Activated naive CD4-positive, alpha-beta T cell treated with anti-CD3 and anti-CD28 coated beads, Interleukin-2, amount 50 U/mL, for 72 hours (primary cell): ENCODE results near the gene BHLHE41. TPM values are rescaled to one million over a fixed set of nuclear protein-coding genes. Genes with fewer than 3 reads are reported as not detected.

Experiments used
- ATAC-seq, 2 donors: fragments of 150-1000 bp; cut with Tn5 transposase; 2 replicates each; pipeline ENCODE4 v1.10.0; 2021; ENCODE audit warnings: mild to moderate bottlenecking in 2 of 2, moderate library complexity in 2 of 2
- DNase-seq, 2 donors: peaks; one replicate each; pipeline ENCODE4 v3.0.0; 2021 to 2022; ENCODE audit warnings: low spot score in 2 of 2
- H3K27ac Mint-ChIP-seq, 2 donors: one replicate each; pipeline ENCODE4 v1.8.0; 2022; ENCODE audit warnings: mild to moderate bottlenecking in 2 of 2, mixed read lengths in 2 of 2
- H3K36me3 Mint-ChIP-seq, 2 donors: one replicate each; pipeline ENCODE4 v1.8.0; 2022; ENCODE audit warnings: mixed read lengths in 2 of 2
- H3K9me3 Mint-ChIP-seq, 2 donors: one replicate each; pipeline ENCODE4 v1.8.0; 2022; ENCODE audit warnings: mixed read lengths in 2 of 2
- total RNA-seq, 2 donors: library from RNA; stranded (reverse); gene quantifications; one replicate each; pipeline ENCODE4 v1.2.3, GENCODE V29; 2022

The BHLHE41 gene
- total RNA-seq, 2 donors from 2014 or later = not detected

DNA sequence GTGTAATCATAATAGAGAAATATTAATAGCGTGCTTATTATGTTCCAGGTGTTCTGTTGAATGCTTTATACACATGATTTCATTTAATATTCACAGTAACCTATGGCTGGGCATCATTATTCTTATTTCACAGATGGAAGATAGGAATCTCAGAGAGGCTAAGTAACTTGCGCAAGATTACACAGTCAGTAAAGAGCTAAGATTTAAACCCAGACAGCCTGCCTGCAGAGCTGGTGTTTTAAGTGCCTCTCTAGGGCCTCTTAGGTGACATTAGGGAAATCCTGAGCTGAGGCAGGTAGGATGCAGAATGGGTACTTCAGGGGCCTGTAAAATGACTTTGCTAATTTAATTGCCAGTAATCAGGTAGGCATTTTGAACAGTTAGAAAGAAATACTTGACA is 18.5 kb upstream of the BHLHE41 start:
- Mint-ChIP-seq H3K27ac (no peak overlapping the region), H3K36me3 (no peaks in the 10 kb centered on the region), H3K9me3 (no peaks in the 10 kb centered on the region)
- no peak for ATAC-seq
- DNase-seq = no peak

- DNase-seq (no peak), ATAC-seq (no peak)
- no peak overlapping the region for H3K27ac Mint-ChIP-seq
- H3K36me3 Mint-ChIP-seq = no peaks in the 10 kb centered on the region
- no peaks in the 10 kb centered on the region for H3K9me3 Mint-ChIP-seq
These were observed 14.0 kb upstream of the BHLHE41 start for GRCh38 chr12:26138860-26139259.

DNA sequence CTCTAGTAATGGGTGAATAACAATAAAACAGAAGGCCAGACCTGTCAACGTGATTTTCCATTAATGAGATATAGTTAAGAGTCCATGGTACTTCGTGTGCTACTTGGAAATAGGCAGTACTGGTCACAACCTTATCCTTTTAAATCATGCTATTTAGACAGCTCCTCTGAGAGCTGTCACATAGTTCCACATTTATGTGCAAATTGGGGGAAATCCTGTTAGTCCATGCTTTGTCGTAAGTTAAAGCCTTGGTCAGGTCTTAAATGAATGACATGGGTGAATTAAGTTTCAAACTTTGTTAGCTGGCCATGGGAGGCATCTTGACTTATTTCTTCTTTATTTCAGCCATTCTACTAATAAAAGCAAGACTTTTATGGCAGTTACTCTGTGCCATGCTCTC is 11.9 kb upstream of the BHLHE41 start:
- Mint-ChIP-seq H3K27ac (no peak overlapping the region), H3K9me3 (no peaks in the 10 kb centered on the region), H3K36me3 (no peaks in the 10 kb centered on the region)
- DNase-seq (no peak), ATAC-seq (no peak)

DNA sequence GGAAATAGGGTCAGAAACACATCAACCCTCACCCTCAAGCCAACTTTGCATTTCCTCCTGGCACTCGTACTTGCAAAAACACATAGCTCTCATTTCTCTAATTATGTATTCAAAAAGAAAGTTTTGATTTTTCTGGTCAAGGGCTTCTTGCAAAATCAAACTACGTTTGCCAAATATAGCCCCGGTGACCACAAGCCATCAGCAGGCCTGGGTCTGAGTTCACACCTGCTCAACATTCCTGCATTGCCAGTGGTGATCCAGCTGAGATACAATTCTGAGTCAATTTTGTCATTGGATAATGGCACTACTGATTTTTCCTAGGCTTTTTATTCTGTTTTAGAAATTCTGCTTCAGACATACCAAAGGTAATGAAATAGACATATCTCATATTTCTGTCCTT is 10.7 kb upstream of the BHLHE41 start:
- ATAC-seq (no peak), DNase-seq (no peak)
- no peaks in the 10 kb centered on the region for H3K9me3 Mint-ChIP-seq
- no peaks in the 10 kb centered on the region for H3K36me3 Mint-ChIP-seq
- no peak overlapping the region for H3K27ac Mint-ChIP-seq

- DNase-seq (no peak), ATAC-seq (no peak)
- Mint-ChIP-seq H3K36me3 (no peaks in the 10 kb centered on the region), H3K9me3 (no peaks in the 10 kb centered on the region), H3K27ac (no peak overlapping the region)
These were observed 10.2 kb upstream of the BHLHE41 start for GRCh38 chr12:26135010-26135420.

GRCh38 chr12:26134540-26134939 is 9.7 kb upstream of the BHLHE41 start:
- Mint-ChIP-seq H3K9me3 (no peaks in the 10 kb centered on the region), H3K36me3 (no peaks in the 10 kb centered on the region), H3K27ac (no peak overlapping the region)
- DNase-seq (no peak), ATAC-seq (no peak)

- Mint-ChIP-seq H3K36me3 (no peaks in the 10 kb centered on the region), H3K9me3 (no peaks in the 10 kb centered on the region), H3K27ac (no peak overlapping the region)
- ATAC-seq (no peak), DNase-seq (no peak)
These were observed 8.7 kb upstream of the BHLHE41 start for GRCh38 chr12:26133521-26133920.

DNA sequence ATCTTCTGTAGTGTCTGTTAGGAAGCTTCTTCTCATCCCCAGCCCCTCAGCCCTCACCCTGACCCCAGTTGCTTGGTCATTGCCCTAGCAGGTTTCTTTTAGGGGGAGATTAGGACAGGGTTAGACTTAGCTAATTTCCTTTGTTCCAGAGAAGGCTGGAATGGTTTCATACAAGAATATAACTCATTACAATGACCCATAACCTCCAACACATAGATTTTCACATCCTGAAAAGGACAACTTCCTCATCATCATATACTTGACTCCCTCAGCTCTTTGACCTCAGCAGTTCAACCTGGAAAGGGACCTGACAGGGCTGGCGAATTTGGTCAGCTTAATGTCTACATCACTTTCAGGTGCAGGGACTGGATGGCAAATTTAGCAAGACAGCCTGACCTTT is 8.0 kb upstream of the BHLHE41 start:
- no peak overlapping the region for H3K27ac Mint-ChIP-seq
- H3K36me3 Mint-ChIP-seq = peaks cover 0 to 2% of the 10 kb centered on the region in 2 donors
- H3K9me3 Mint-ChIP-seq = no peaks in the 10 kb centered on the region
- no peak for ATAC-seq
- DNase-seq = no peak

- H3K27ac Mint-ChIP-seq = no peak overlapping the region
- DNase-seq (no peak), ATAC-seq (no peak)
- H3K36me3 Mint-ChIP-seq = peaks cover 0 to 7% of the 10 kb centered on the region in 2 donors
- H3K9me3 Mint-ChIP-seq = no peaks in the 10 kb centered on the region
These were observed 7.1 kb upstream of the BHLHE41 start for GRCh38 chr12:26131936-26132335.

DNA sequence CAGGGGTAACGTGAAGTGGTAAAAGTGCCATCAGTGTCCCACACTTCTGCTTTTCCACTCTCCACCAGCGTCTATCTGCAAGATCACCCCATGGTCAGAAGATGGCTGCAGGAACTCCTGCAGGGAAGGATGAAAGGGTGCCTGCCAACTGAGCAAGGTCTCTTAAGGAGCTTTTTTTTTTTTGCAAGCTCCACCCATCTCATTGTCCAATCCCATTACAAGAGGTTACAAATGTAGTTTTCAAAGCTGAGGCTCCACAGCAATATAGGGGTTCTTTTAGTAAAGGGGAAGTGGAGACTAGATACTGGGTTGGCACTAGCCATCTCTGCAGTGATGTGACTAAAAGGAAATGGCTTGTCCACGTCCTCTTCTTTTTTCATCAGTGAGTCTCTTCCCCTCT is 5.9 kb upstream of the BHLHE41 start:
- Mint-ChIP-seq H3K9me3 (no peaks in the 10 kb centered on the region), H3K36me3 (peaks cover 0 to 7% of the 10 kb centered on the region in 2 donors), H3K27ac (no peak overlapping the region)
- ATAC-seq (no peak), DNase-seq (no peak)

DNA sequence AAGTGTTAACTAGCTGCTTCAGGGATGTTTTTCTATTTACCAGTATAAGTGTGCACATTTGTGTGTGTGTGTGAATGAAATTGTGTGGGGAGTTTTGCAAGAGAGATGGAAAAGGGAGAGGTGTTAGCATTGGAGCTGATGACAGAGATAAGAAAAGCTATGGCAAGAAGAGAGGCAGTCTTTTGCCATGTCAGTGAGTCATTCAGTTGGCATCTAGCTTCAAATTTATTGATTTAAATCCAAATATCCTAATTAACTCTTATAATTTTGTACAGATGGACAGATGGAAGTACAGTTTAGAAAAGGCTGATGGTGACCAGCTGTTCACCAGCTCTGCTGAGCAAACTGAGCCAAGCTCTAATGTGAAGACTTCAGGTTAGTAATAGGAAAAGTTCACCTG is 3.3 kb upstream of the BHLHE41 start:
- no peak overlapping the region for H3K27ac Mint-ChIP-seq
- no peaks in the 10 kb centered on the region for H3K9me3 Mint-ChIP-seq
- no peak for ATAC-seq
- no peak for DNase-seq
- H3K36me3 Mint-ChIP-seq = peaks cover 0 to 10% of the 10 kb centered on the region in 2 donors

DNA sequence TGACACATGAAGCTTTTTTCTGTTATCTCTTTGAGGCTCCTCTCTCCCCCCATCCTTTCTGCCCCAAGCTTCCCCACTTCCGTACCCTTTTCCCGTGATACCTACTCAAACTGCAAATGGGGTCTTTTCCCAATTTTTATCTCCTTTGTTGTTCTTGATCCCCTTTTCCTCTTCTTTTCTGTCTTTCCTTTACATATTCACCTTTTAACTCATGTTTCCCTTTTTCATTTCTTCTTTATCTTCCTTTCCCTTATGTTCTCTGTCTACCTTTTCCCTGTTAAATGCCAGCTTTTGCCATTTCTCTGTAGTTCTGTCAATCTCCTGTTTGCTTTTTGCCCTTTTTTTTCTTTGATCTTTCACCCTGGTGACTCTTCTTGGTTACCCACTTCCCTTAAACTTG is 2.6 kb upstream of the BHLHE41 start:
- Mint-ChIP-seq H3K27ac (no peak overlapping the region), H3K9me3 (no peaks in the 10 kb centered on the region), H3K36me3 (peaks cover 0 to 13% of the 10 kb centered on the region in 2 donors)
- DNase-seq (no peak), ATAC-seq (no peak)

DNA sequence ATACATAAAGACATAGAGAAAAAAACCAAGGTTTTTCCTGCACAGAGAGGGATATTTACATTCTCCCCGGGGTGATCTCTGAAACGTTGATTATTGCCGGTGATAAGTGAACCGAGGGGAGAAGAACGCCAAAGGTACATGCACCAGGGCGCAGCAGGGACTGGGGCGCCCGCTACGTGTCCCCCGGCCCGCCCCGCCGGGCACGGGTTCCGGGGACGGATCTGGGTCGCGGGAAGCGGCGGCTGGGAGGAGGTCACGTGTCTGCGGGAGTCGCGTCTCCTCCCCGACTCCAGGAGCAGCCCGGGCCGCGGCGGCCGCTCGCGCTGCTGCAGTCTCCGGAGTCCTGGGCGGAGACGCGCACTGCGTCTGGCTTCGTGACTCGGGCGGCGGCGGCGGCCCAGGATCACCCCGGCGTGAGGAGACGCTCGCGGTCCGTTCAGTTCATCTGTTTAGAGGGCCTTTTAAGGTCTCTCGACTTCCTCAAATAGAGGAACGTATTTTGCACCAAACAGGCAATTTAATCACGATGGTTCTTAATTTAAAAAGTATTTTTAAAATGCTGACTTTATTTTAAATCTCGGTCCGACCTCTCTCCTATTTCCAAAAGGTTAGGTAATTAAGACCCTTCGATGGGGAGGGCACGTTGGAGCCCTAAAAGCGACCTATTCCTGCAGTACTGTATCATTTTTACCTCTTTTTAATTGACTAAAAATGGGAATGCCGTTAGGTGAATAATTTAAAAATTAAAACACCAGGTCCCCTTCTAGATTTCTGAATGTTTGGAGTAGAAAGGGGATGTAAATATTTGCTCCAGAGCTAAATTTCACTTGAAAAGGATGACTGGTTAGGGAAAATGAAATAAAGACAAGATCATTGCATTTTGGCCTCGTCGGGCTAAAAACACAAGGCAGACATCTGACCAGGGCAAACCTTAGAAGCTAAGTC is 1.8 kb upstream of the BHLHE41 start:
- peak in 1 of 2 donors; percentile 54 for DNase-seq
- peaks cover 0 to 13% of the 10 kb centered on the region in 2 donors for H3K36me3 Mint-ChIP-seq
- ATAC-seq = peak; percentile 28 to 60
- no peaks in the 10 kb centered on the region for H3K9me3 Mint-ChIP-seq
- no peak overlapping the region for H3K27ac Mint-ChIP-seq

DNA sequence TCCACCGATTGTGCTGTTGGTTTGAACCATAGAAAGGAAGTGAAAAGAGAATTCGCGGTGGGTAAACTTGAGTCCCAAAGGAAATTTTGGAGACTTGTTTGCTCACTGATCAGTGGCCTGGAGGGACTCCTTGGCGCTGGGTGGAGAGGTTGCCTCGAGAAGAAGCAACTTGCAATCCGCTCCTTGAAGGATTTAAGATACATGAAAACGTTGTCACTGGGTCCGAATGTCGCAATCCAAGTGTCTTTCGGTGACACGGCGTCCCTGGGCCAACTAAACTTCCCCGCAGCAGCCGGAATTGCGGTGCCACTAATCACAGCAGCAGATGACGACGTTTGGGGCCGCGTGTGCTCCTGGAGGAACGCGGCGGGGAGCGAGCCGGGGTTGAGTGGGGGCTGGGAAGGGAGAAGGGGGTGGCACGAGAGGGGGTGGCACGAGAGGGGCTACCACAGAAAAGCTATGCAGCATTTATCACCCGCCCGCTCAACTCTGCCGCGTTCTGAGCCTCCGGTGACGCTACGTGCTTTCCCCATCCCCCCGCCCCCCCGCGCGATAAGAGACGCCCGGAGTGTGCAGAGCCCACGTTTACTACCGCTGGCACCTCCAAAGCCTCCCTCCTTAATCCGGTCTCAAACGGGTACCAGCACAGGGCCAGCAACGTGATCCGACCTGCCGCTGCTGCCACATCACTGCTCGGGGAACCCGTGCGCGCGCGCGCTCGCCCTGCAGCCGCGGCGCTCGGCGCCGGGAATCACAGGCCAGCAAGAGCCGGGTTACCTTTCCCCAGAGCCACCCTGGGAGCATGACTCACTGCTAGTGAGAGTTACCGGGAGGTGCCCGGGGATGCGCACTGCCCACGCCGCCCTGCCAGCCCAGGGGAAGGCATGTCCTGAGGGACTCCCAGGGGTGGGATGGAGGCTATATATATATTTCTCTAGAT is 833 bp upstream of the BHLHE41 start:
- H3K27ac Mint-ChIP-seq = no peak overlapping the region
- peak; percentile 62 to 76 for ATAC-seq
- H3K36me3 Mint-ChIP-seq = peaks cover 0 to 13% of the 10 kb centered on the region in 2 donors
- H3K9me3 Mint-ChIP-seq = no peaks in the 10 kb centered on the region
- DNase-seq = peak; percentile 50 to 67

DNA sequence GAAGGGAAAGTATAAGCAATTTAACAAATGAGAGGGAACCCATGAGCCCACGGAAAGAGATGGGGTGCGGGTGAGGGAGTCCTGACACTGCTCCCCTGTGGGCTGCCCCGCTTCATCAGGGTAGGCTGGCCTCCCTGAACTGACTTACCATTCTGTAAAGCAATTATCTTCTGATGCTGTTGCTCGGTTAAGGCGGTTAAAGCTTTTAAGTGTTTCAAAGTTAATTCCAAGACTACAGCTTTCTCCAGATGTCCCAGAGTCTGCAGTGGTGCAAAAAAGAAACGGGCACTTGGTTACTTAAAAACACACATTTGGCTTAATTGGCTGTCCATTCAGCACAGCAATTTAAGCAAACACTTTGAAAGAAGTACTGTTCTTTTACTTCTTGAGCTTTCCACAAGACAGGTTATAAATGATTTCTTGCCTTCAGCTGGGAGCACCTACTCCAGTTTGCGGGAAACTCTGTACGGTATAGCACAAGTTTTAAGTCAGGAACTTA is 1.3 kb downstream of the BHLHE41 start:
- no peak for ATAC-seq
- no peak overlapping the region for H3K27ac Mint-ChIP-seq
- peak in 1 of 2 donors; percentile 6 for DNase-seq
- peaks cover 0 to 13% of the 10 kb centered on the region in 2 donors for H3K36me3 Mint-ChIP-seq
- no peaks in the 10 kb centered on the region for H3K9me3 Mint-ChIP-seq

- DNase-seq (peak; percentile 20 to 55), ATAC-seq (peak; percentile 22 to 35)
- H3K27ac Mint-ChIP-seq = no peak overlapping the region
- no peaks in the 10 kb centered on the region for H3K9me3 Mint-ChIP-seq
- H3K36me3 Mint-ChIP-seq = peaks cover 0 to 11% of the 10 kb centered on the region in 2 donors
These were observed 2.0 kb downstream of the BHLHE41 start for GRCh38 chr12:26122681-26123481.
